Measurements from ENCODE around the gene IDH2. TPM values are rescaled to one million over a fixed set of nuclear protein-coding genes. Genes with fewer than 3 reads are reported as not detected.

IDH2 gene
- total RNA-seq, 6 experiments from 2014 or later = 26.3 to 32.4 (median 28.9) TPM

- no peak overlapping the region for H3K27ac Mint-ChIP-seq
- H3K4me3 Mint-ChIP-seq = no peak overlapping the region
- H3K27me3 Mint-ChIP-seq (ENCODE audit: insufficient read depth) = no peaks in the 10 kb centered on the region
- TF ChIP-seq, protein P1, sequence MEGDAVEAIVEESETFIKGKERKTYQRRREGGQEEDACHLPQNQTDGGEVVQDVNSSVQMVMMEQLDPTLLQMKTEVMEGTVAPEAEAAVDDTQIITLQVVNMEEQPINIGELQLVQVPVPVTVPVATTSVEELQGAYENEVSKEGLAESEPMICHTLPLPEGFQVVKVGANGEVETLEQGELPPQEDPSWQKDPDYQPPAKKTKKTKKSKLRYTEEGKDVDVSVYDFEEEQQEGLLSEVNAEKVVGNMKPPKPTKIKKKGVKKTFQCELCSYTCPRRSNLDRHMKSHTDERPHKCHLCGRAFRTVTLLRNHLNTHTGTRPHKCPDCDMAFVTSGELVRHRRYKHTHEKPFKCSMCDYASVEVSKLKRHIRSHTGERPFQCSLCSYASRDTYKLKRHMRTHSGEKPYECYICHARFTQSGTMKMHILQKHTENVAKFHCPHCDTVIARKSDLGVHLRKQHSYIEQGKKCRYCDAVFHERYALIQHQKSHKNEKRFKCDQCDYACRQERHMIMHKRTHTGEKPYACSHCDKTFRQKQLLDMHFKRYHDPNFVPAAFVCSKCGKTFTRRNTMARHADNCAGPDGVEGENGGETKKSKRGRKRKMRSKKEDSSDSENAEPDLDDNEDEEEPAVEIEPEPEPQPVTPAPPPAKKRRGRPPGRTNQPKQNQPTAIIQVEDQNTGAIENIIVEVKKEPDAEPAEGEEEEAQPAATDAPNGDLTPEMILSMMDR (IDR thresholded peaks at IDR 0.05) = no peak
- DNase-seq = no peak
- H3K4me1 Mint-ChIP-seq (ENCODE audit: low read depth) = no peaks in the 10 kb centered on the region
- no peaks in the 10 kb centered on the region for H3K9me3 Mint-ChIP-seq
- H3K36me3 Mint-ChIP-seq (ENCODE audit: low read depth) = peaks cover 3% of the 10 kb centered on the region; the same call in 1 of the 2 replicates
Observed at GRCh38 chr15:90067181-90067952, 34.9 kb downstream of the IDH2 start.

- Mint-ChIP-seq H3K36me3 (ENCODE audit: low read depth) (peaks cover 3% of the 10 kb centered on the region; the same call in 1 of the 2 replicates), H3K4me1 (ENCODE audit: low read depth) (no peaks in the 10 kb centered on the region), H3K4me3 (no peak overlapping the region), H3K27me3 (ENCODE audit: insufficient read depth) (no peaks in the 10 kb centered on the region), H3K27ac (no peak overlapping the region), H3K9me3 (no peaks in the 10 kb centered on the region)
- TF ChIP-seq, protein P1 (IDR thresholded peaks at IDR 0.05) = no peak
- DNase-seq = no peak
Observed at GRCh38 chr15:90065682-90066049, 36.6 kb downstream of the IDH2 start.

GRCh38 chr15:90064911-90065681 lies 37.2 kb downstream of the IDH2 start:
- no peak overlapping the region for H3K27ac Mint-ChIP-seq
- TF ChIP-seq, protein P1 (IDR thresholded peaks at IDR 0.05) = no peak
- H3K9me3 Mint-ChIP-seq = no peaks in the 10 kb centered on the region
- no peaks in the 10 kb centered on the region for H3K4me1 Mint-ChIP-seq (ENCODE audit: low read depth)
- no peak overlapping the region for H3K4me3 Mint-ChIP-seq
- DNase-seq = no peak
- no peaks in the 10 kb centered on the region for H3K27me3 Mint-ChIP-seq (ENCODE audit: insufficient read depth)
- H3K36me3 Mint-ChIP-seq (ENCODE audit: low read depth) = peaks cover 3% of the 10 kb centered on the region; the same call in 1 of the 2 replicates

GRCh38 chr15:90063770-90064247 lies 38.5 kb downstream of the IDH2 start:
- no peaks in the 10 kb centered on the region for H3K4me1 Mint-ChIP-seq (ENCODE audit: low read depth)
- H3K4me3 Mint-ChIP-seq = no peak overlapping the region
- H3K27me3 Mint-ChIP-seq (ENCODE audit: insufficient read depth) = peaks cover 2% of the 10 kb centered on the region; the same call in 1 of the 2 replicates

DNA sequence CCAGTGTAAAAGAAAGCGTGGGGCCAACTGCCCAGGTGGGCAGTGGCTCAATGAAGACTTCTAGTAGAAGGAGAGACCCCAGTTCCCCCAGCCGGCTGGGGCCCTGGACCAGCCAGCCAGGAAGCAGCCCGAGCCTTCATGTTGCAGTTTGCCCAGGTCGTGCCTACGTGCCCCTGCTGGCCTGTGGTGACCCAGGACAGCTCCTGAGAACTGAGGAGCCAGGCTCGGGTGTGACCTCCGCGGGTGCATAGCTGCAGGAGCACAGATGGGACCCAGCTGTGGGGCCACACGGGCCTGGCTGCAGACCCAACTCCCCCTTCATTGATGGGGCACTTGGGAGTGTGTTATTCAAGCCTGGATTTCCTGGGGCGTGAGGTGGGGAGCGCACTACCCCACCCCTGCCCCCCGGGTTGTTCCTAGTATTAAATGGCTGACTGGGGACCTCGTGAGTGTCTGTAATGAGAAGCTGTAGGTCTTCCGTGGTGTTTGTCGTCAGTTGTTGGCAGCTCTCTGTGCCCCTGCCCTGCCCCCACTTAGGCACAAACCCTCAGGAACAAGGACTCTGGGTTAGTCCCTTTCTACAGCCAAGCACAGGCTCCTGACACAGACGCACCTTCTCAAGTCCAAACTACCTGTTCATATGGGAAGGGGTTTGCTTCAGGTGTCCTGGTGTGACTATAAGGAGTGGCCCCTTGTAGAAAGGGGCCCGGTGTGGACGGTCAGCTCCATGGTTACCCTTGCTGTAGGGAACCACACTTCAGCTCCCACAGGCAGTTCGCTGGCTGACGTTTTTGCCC lies 39.1 kb downstream of the IDH2 start:
- DNase-seq = no peak
- Mint-ChIP-seq H3K36me3 (ENCODE audit: low read depth) (no peaks in the 10 kb centered on the region), H3K27ac (no peak overlapping the region), H3K4me1 (ENCODE audit: low read depth) (no peaks in the 10 kb centered on the region), H3K9me3 (no peaks in the 10 kb centered on the region), H3K27me3 (ENCODE audit: insufficient read depth) (peaks cover 2% of the 10 kb centered on the region; the same call in 1 of the 2 replicates), H3K4me3 (no peak overlapping the region)
- TF ChIP-seq, protein P1 (IDR thresholded peaks at IDR 0.05) = no peak

More at GRCh38 chr15:90063770-90064247, 38.5 kb downstream of the IDH2 start:
- no peak overlapping the region for H3K27ac Mint-ChIP-seq
- no peaks in the 10 kb centered on the region for H3K9me3 Mint-ChIP-seq
- DNase-seq = no peak
- H3K36me3 Mint-ChIP-seq (ENCODE audit: low read depth) = no peaks in the 10 kb centered on the region
- TF ChIP-seq, protein P1 (IDR thresholded peaks at IDR 0.05) = no peak
